SU-DHL-6 (cell line): ENCODE data around the gene GAREM1.

Experiments
- EZH2phosphoT487 ChIP-seq: fragments of 200-600 bp; sonication (generic), shearing (Covaris generic); conservative IDR thresholded peaks from 2 replicates; pipeline ENCODE4 v1.6.1; 2018; ENCODE audit warnings: mild to moderate bottlenecking, antibody characterized with exemption, low read length, moderate library complexity, mixed read lengths
- TF ChIP-seq, protein P1 (sequence below): fragments of 200-600 bp; sonication (generic); IDR thresholded peaks from one replicate; pipeline ENCODE4 v1.5.1; 2017; ENCODE audit warnings: antibody characterized with exemption, mild to moderate bottlenecking, low read length, moderate library complexity; ENCODE audit not compliant: insufficient read depth, poor library complexity, severe bottlenecking

GRCh38 chr18:32297579-32298170 is 173.0 kb downstream of the GAREM1 start:
- TF ChIP-seq, protein P1, sequence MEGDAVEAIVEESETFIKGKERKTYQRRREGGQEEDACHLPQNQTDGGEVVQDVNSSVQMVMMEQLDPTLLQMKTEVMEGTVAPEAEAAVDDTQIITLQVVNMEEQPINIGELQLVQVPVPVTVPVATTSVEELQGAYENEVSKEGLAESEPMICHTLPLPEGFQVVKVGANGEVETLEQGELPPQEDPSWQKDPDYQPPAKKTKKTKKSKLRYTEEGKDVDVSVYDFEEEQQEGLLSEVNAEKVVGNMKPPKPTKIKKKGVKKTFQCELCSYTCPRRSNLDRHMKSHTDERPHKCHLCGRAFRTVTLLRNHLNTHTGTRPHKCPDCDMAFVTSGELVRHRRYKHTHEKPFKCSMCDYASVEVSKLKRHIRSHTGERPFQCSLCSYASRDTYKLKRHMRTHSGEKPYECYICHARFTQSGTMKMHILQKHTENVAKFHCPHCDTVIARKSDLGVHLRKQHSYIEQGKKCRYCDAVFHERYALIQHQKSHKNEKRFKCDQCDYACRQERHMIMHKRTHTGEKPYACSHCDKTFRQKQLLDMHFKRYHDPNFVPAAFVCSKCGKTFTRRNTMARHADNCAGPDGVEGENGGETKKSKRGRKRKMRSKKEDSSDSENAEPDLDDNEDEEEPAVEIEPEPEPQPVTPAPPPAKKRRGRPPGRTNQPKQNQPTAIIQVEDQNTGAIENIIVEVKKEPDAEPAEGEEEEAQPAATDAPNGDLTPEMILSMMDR, result no peak
- TF ChIP-seq EZH2phosphoT487, result no peak
